ENCODE results near the gene PRRC2C. TPM values are rescaled to one million over a fixed set of nuclear protein-coding genes. Genes with fewer than 3 reads are reported as not detected.

Gene PRRC2C
- total RNA-seq, 2 experiments from 2014 or later: 357 to 387 TPM

DNA sequence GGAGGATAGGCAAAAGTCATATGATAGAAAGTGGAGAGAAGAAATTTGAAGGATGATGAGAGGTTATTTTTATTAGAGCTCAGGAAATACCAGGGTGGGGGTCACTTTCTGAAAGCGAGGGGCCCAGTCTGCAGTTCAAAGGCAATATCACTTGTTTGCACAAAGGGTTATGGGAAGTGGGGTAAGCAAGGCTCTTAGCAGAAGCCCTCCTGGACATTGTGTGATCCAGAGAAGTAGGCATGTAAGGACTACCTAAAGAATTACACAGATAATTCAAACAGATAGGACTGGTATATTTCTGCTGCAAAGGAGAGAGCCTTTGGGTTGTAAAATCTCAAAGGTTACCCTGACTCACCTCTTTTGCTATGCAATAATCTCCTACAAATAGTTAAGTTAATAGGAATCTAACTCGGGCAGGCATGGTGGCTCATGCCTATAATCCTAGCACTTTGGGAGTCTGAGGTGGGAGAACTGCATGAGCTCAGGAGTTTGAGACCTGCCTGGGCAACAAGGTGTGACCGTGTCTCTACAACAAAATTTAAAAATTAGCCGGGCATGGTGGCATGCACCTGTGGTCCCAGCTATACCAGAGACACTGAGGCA lies 25.2 kb upstream of the PRRC2C start:
- no peaks in the 10 kb centered on the region for H3K4me1 Mint-ChIP-seq (ENCODE audit: low read depth)
- no peaks in the 10 kb centered on the region for H3K9me3 ChIP-seq (ENCODE audit: control insufficient read depth in 1 of 2, insufficient read depth in 1 of 2, low read length in 2 of 2)
- POLR2A ChIA-PET: no interaction called here
- no peak overlapping the region for H3K4me3 ChIP-seq (ENCODE audit: low read length)
- TF ChIP-seq, protein P1, sequence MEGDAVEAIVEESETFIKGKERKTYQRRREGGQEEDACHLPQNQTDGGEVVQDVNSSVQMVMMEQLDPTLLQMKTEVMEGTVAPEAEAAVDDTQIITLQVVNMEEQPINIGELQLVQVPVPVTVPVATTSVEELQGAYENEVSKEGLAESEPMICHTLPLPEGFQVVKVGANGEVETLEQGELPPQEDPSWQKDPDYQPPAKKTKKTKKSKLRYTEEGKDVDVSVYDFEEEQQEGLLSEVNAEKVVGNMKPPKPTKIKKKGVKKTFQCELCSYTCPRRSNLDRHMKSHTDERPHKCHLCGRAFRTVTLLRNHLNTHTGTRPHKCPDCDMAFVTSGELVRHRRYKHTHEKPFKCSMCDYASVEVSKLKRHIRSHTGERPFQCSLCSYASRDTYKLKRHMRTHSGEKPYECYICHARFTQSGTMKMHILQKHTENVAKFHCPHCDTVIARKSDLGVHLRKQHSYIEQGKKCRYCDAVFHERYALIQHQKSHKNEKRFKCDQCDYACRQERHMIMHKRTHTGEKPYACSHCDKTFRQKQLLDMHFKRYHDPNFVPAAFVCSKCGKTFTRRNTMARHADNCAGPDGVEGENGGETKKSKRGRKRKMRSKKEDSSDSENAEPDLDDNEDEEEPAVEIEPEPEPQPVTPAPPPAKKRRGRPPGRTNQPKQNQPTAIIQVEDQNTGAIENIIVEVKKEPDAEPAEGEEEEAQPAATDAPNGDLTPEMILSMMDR (IDR thresholded peaks at IDR 0.05): no peak
- DNase-seq (no peak), ATAC-seq (ENCODE audit: poor library complexity) (no peak)
- no peak overlapping the region for H3K27ac ChIP-seq (ENCODE audit: low read depth in 1 of 2, low read length in 2 of 2)
- no peaks in the 10 kb centered on the region for H3K36me3 Mint-ChIP-seq (ENCODE audit: low read depth)
- no peak overlapping the region for H3K27ac Mint-ChIP-seq
- peaks cover 9% of the 10 kb centered on the region for H3K27me3 Mint-ChIP-seq
- no peaks in the 10 kb centered on the region for H3K36me3 ChIP-seq (ENCODE audit: insufficient read depth, low read length)
- no peaks in the 10 kb centered on the region for H3K4me1 ChIP-seq (ENCODE audit: insufficient read depth, low read length)
- no peak overlapping the region for H3K4me3 Mint-ChIP-seq
- intact Hi-C loops (cut with DNase I, micrococcal nuclease): no loop called here
- CTCF ChIA-PET: no interaction called here
- H3K27me3 ChIP-seq (ENCODE audit: control insufficient read depth in 1 of 2, insufficient read depth in 2 of 2, low read length in 2 of 2): peaks cover 0 to 3% of the 10 kb centered on the region in 2 experiments
- no peaks in the 10 kb centered on the region for H3K9me3 Mint-ChIP-seq

DNA sequence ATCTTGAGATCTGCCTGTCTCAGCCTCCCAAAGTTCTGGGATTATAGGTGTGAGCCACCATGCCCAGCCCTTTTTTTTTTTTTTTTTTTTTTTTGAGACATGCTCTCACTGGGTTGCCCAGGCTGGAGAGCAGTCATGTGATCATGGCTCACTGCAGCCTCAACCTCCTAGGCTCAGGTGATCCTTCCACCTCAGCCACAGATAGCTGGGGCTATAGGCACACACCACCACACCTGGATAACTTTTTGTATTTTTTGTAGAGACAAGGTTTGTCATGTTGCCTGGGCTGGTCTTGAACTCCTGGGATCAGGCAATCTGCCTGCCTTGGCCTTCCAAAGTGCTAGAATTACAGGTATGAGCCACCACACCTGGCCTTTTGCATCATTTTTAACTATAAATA lies 17.7 kb upstream of the PRRC2C start:
- Histone ChIP-seq H3K27ac (ENCODE audit: low read depth in 1 of 2, low read length in 2 of 2) (no peak overlapping the region), H3K4me3 (ENCODE audit: low read length) (no peak overlapping the region), H3K27me3 (ENCODE audit: control insufficient read depth in 1 of 2, insufficient read depth in 2 of 2, low read length in 2 of 2) (no peaks in the 10 kb centered on the region), H3K36me3 (ENCODE audit: insufficient read depth, low read length) (no peaks in the 10 kb centered on the region), H3K4me1 (ENCODE audit: insufficient read depth, low read length) (no peaks in the 10 kb centered on the region), H3K9me3 (ENCODE audit: control insufficient read depth in 1 of 2, insufficient read depth in 1 of 2, low read length in 2 of 2) (no peaks in the 10 kb centered on the region)
- TF ChIP-seq, protein P1 (IDR thresholded peaks at IDR 0.05): no peak
- intact Hi-C loops (cut with DNase I, micrococcal nuclease): no loop called here
- Mint-ChIP-seq H3K36me3 (ENCODE audit: low read depth) (no peaks in the 10 kb centered on the region), H3K4me1 (ENCODE audit: low read depth) (no peaks in the 10 kb centered on the region), H3K9me3 (no peaks in the 10 kb centered on the region), H3K27me3 (no peaks in the 10 kb centered on the region), H3K27ac (no peak overlapping the region), H3K4me3 (no peak overlapping the region)
- DNase-seq (no peak), ATAC-seq (ENCODE audit: poor library complexity) (no peak)
- CTCF ChIA-PET: no interaction called here
- POLR2A ChIA-PET: no interaction called here

DNA sequence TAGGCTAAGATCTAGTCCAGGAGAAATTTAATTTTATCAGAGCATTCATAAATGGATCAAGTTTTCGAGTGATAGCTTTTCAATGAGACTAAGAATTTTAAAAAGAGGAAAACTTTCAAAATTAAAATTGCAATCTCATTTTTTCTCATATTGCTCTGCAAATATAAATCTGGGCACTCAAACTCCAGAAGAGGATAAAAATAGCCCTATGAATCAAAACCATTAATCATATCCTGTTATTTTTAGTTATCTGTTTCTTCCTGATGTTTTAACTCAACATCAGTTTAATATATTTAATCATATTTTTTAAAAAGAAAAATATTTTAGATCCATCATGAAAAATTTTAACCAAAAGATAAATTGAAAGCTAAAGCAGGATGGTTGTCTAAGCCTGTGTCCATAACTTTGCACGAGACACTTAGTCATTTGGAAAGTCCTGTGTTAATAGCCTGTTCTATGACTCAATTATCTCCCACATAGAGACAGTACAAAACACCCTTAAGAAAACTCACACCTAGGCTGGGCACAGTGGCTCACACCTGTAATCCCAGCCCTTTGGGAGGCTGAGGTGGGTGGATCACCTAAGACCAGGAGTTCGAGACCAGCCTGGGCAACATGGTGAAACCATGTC lies 17.1 kb upstream of the PRRC2C start:
- no peaks in the 10 kb centered on the region for H3K9me3 Mint-ChIP-seq
- H3K36me3 ChIP-seq (ENCODE audit: insufficient read depth, low read length): no peaks in the 10 kb centered on the region

More for the DNA sequence above, 17.1 kb upstream of the PRRC2C start:
- H3K4me1 Mint-ChIP-seq (ENCODE audit: low read depth): no peaks in the 10 kb centered on the region
- H3K4me3 Mint-ChIP-seq: no peak overlapping the region
- H3K27ac Mint-ChIP-seq: no peak overlapping the region
- ATAC-seq (ENCODE audit: poor library complexity) (no peak), DNase-seq (no peak)
- no peaks in the 10 kb centered on the region for H3K27me3 Mint-ChIP-seq
- H3K4me3 ChIP-seq (ENCODE audit: low read length): no peak overlapping the region
- no peaks in the 10 kb centered on the region for H3K27me3 ChIP-seq (ENCODE audit: control insufficient read depth in 1 of 2, insufficient read depth in 2 of 2, low read length in 2 of 2)
- TF ChIP-seq, protein P1 (IDR thresholded peaks at IDR 0.05): no peak
- no peaks in the 10 kb centered on the region for H3K4me1 ChIP-seq (ENCODE audit: insufficient read depth, low read length)
- no peaks in the 10 kb centered on the region for H3K36me3 Mint-ChIP-seq (ENCODE audit: low read depth)
- ChIA-PET CTCF (no interaction called here), POLR2A (interaction anchor here (0.7 kb wide), 1 partner anchor 217 kb away, joined by 3 read pairs; no protein-coding TSS in a partner anchor)
- no peaks in the 10 kb centered on the region for H3K9me3 ChIP-seq (ENCODE audit: control insufficient read depth in 1 of 2, insufficient read depth in 1 of 2, low read length in 2 of 2)
- intact Hi-C loops (cut with DNase I, micrococcal nuclease): no loop called here
- H3K27ac ChIP-seq (ENCODE audit: low read depth in 1 of 2, low read length in 2 of 2): no peak overlapping the region

Measured in CD4-positive, alpha-beta T cell (primary cell).